ENCODE measurements around the gene PABPN1. TPM values are rescaled to one million over a fixed set of nuclear protein-coding genes. Genes with fewer than 3 reads are reported as not detected.

The PABPN1 gene
- total RNA-seq = 43.1 and 64.4 TPM in 2 replicates

GRCh38 chr14:23320584-23321571 is at the start of gene PABPN1:
Gene PABPN1 (plus strand): TSS chr14:23321457. CDS start chr14:23321470, 13 bp downstream.

GRCh38 chr14:23286020-23286901 is 35.0 kb upstream of the PABPN1 start, which contains the start of gene HOMEZ:
Gene HOMEZ (minus strand): TSS chr14:23286132. CDS start chr14:23285952, 180 bp downstream.

GRCh38 chr14:23302290-23303225 is 18.7 kb upstream of the PABPN1 start, which contains the start of gene PPP1R3E:
Gene PPP1R3E (minus strand): TSS chr14:23302859. CDS start chr14:23302576, 283 bp downstream.

GRCh38 chr14:23306412-23307145 is 14.7 kb upstream of the PABPN1 start, which contains the start of gene BCL2L2:
Gene BCL2L2 (plus strand): TSS chr14:23306833. CDS start chr14:23307768, 935 bp downstream.

DNA sequence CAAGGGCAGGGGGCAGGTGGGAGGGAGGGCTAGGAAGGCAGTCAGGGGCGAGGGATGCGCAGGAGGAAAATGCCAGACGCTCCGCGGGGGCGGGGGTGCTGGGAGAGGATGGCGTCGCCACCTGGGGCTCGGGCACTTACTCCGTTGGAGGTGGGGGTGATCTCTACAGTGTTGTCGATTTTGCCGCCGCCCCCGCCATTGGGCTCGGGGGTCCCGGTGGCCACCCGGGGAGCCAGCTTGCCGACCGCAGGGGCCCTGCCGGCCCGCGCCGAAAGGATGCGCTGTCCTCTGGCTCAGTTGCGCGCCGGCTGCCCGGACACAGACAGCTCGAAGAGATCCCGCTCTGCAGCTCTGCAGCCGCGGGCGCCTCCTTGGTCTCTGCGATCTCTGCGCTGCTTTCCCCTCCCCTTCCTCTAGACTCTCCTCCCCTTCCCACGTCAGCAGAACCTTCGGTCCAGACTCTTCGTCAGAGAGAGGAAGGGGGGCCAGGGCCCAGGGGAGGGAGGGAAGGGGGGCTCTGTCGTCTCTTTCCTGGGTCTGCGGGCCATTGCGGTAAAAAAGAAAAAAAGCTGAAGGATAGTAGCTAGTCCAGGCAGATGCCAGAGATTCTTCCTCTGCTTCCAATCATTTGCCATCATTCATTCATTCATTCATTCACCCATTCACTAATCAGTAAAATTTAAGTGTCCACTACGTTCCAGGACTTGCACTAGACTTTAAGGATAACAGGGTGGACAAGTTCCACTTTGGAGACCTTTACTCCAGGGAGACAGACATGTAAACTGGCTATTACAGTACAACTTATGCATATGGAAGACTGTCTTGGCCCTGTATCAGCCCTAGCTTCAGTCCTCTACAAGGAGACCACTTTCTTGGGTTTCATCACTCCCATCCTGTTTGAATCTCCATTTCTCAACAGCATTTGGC is 31.5 kb downstream of the PABPN1 start, which contains the start of gene SLC22A17:
Gene SLC22A17, minus strand, starts transcription at position 382 of the 927 bp plus-strand sequence.

GRCh38 chr14:23365036-23365731 is 43.9 kb downstream of the PABPN1 start, which contains the start of gene EFS:
Gene EFS (minus strand): TSS chr14:23365172. CDS start chr14:23365025, 147 bp downstream.

DNA sequence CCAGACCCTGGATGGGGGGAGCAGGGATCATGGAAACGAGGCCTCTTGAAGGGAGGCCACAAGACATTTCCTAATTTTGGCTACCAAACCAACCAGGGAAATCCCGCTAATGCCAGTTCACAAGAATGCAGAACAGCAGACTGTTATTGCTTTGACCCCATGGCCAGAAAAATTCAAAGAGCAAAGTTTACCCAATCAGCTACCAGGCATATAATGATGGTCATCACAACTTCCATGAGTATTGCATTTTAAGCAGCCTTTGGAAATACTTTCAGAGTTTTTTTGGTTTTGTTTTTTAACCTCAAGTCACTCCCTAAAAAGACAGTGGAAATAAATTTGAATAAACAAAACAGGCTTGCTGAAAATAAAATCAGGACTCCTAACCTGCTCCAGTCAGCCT is 51.3 kb downstream of the PABPN1 start, which contains the start of gene IL25:
Gene IL25, plus strand, starts transcription at position 301 of the 400 bp plus-strand sequence.

Other genes starting within 250 kb of the PABPN1 start
- gene ACIN1, start 226.3 kb upstream of the PABPN1 start, total RNA-seq = 73.5 and 107 TPM in 2 replicates
- gene C14orf119, start 226.0 kb upstream of the PABPN1 start, total RNA-seq = 35.7 and 41.2 TPM in 2 replicates
- gene CIROP, start 216.5 kb upstream of the PABPN1 start, total RNA-seq = not detected in 2 replicates
- not detected in 2 replicates for gene CEBPE, start 202.2 kb upstream of the PABPN1 start, total RNA-seq
- gene SLC7A8, start 137.8 kb upstream of the PABPN1 start, total RNA-seq = 1.1 TPM in 2 replicates
- not detected in 2 replicates for gene RNF212B, start 83.5 kb upstream of the PABPN1 start, total RNA-seq
- 4.4 and 13.8 TPM in 2 replicates for gene HOMEZ, start 35.3 kb upstream of the PABPN1 start, total RNA-seq
- 4.4 and 5.0 TPM in 2 replicates for gene PPP1R3E, start 18.6 kb upstream of the PABPN1 start, total RNA-seq
- gene BCL2L2, start 14.6 kb upstream of the PABPN1 start, total RNA-seq = 18.4 and 21.6 TPM in 2 replicates
- gene SLC22A17, start 31.4 kb downstream of the PABPN1 start, total RNA-seq = 7.3 and 7.7 TPM in 2 replicates
- 1.5 and 3.3 TPM in 2 replicates for gene EFS, start 43.7 kb downstream of the PABPN1 start, total RNA-seq
- gene IL25, start 51.4 kb downstream of the PABPN1 start, total RNA-seq = not detected in 2 replicates
- not detected in 2 replicates for gene CMTM5, start 55.6 kb downstream of the PABPN1 start, total RNA-seq
- gene MYH6, start 86.8 kb downstream of the PABPN1 start, total RNA-seq = not detected in 2 replicates
- not detected in 2 replicates for gene MYH7, start 114.2 kb downstream of the PABPN1 start, total RNA-seq
- gene NGDN, start 148.2 kb downstream of the PABPN1 start, total RNA-seq = 35.8 and 56.2 TPM in 2 replicates
- gene ZFHX2, start 230.3 kb downstream of the PABPN1 start, total RNA-seq = 0.14 and 0.22 TPM in 2 replicates
- 14.7 and 20.6 TPM in 2 replicates for gene THTPA, start 234.8 kb downstream of the PABPN1 start, total RNA-seq
- 10.5 and 12.6 TPM in 2 replicates for gene AP1G2, start 246.3 kb downstream of the PABPN1 start, total RNA-seq

All from placental pericyte (primary cell).